Muscle layer of duodenum (tissue), 2 donors: ENCODE data around the gene LOXL1.

Experiments
- H3K27ac ChIP-seq: one replicate; pipeline ENCODE4 v1.7.0; 2013; ENCODE audit warnings: mild to moderate bottlenecking, low read length
- H3K27me3 ChIP-seq: one replicate; pipeline ENCODE4 v1.7.0; 2013; ENCODE audit warnings: low read depth, mild to moderate bottlenecking, control low read depth, low read length
- H3K36me3 ChIP-seq, 2 donors: one replicate each; pipeline ENCODE4 v1.7.0; 2013; ENCODE audit warnings: low read length in 2 of 2, control low read depth in 1 of 2, mild to moderate bottlenecking in 1 of 2; ENCODE audit not compliant: insufficient read depth in 2 of 2, control insufficient read depth in 1 of 2
- H3K4me1 ChIP-seq, 2 donors: one replicate each; pipeline ENCODE4 v1.7.0; 2013; ENCODE audit warnings: low read length in 2 of 2, mild to moderate bottlenecking in 2 of 2, control low read depth in 1 of 2, moderate library complexity in 1 of 2; ENCODE audit not compliant: insufficient read depth in 2 of 2, control insufficient read depth in 1 of 2
- H3K4me3 ChIP-seq, 2 donors: one replicate each; pipeline ENCODE4 v1.7.0; 2013; ENCODE audit warnings: low read length in 2 of 2, low read depth in 1 of 2, mild to moderate bottlenecking in 1 of 2
- H3K9me3 ChIP-seq, 2 donors: one replicate each; pipeline ENCODE4 v1.7.0; 2013; ENCODE audit warnings: low read length in 2 of 2, control low read depth in 1 of 2, mild to moderate bottlenecking in 1 of 2; ENCODE audit not compliant: control insufficient read depth in 1 of 2
- donor health status: healthy.

Gene LOXL1

DNA sequence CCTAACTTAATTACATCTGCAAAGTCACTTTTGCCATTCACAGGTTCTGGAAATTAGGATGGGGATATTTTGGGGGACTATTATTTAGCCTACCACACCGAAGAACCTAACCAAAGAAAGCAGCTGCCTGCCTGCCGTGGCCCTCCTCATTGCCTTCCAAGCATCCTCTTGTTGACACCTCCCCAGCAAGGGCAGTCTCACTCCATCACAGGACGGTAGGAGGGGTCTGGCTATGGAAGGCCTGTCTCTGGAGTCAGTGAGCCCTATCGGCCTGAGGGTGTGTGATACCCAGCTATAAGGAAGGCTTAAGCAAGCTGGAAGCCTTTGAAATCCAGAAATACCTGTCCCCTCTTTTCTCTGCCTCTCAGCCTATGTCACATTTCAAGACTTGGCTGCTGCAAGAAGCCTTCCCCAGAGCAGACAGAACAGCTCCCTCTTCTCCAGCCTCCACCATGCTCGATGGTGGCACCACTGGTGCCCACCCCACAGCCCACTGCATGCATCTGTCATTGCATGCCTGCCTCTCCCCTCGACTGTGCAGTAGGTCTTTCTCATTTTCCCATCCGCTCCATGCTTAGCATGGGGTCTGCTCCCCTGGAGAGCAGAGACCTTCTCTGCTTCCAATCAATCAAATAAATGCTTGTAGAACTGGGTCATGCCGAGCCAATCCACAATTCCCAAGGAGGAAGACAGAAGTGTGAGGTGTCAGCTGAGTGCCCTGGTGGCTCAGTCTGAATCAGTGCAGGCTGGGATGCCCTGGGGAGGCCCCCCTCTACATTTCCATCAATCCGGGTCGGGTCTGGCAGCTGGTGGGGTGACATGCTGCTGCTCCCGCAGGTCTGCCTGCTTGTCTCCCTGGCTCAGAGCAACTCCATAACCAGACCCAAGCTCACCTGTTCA, 23.9 kb upstream of the LOXL1 start:
- no peaks in the 10 kb centered on the region for H3K4me1 ChIP-seq
- H3K4me3 ChIP-seq: no peak overlapping the region
- H3K27ac ChIP-seq: no peak overlapping the region
- no peaks in the 10 kb centered on the region for H3K36me3 ChIP-seq
- no peaks in the 10 kb centered on the region for H3K27me3 ChIP-seq
- no peaks in the 10 kb centered on the region for H3K9me3 ChIP-seq

DNA sequence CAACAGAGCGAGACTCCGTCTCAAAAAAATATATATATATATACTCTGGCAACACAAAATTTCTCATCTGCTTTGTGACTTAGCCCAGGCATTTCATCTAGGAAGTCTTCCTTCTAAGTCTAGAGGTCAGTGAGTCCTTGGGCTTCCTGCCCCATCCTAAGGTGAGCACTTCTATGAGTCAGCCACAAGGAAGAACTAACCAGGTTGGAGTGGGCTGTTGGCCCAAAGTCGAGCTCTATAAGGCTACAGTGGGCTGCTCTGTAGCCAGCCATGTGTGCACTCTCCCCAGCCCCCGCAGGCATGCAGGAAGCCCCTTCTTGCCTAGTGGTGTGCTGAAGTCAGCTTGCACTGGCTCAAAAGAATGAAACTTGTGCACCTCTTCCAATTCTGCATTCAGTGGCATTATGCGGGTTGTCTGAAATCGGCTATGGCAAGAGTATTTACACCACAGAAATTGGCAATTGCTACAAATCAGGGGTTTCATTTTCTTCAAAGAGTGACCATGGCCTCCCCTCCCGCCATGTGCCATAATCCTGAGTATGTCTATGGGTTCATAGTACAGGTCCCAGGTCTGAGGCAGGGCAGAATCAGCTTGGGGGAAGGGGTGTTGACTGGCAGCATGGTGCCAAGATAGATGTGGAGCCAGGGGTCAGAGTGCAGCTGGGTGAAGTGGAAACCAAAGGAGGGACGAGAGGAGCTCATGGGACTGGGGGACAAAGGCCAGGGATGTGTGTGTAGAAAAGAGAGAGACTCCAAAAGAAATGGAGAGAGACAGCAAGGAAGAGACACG, 22.0 kb upstream of the LOXL1 start:
- no peaks in the 10 kb centered on the region for H3K36me3 ChIP-seq
- H3K9me3 ChIP-seq: no peaks in the 10 kb centered on the region
- no peak overlapping the region for H3K4me3 ChIP-seq
- H3K27ac ChIP-seq: no peak overlapping the region
- H3K27me3 ChIP-seq: no peaks in the 10 kb centered on the region
- H3K4me1 ChIP-seq: no peaks in the 10 kb centered on the region

DNA sequence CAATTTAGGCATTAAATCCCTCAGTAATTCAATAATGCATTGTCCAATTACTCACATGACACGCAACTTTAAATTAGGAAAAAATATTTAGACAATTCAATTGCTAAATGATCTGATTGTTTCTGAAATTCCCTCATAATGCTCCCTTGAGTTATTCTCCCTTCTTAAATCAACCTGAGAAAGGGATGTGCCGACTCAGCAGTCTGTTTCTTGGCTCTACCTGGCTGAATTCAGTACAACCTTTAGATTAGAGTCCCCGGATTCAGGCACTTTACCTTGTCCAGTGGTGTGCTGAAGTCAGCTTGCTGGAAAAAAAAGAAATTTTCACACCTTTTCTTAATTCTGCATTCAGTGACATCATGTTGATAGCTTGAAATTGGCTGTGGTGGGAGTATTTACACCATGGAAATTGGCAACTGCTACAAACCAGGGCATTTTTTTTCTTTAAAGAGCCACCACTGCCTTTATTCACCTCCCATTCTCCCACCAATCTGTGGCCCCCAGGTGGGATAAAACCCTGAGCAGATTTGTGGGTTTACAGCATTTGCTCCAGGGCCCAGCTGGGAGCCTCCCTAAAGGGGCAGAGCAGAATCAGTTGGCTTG, 20.9 kb upstream of the LOXL1 start:
- H3K27me3 ChIP-seq: no peaks in the 10 kb centered on the region
- H3K9me3 ChIP-seq: no peaks in the 10 kb centered on the region
- H3K36me3 ChIP-seq: no peaks in the 10 kb centered on the region
- H3K4me1 ChIP-seq: no peaks in the 10 kb centered on the region
- no peak overlapping the region for H3K27ac ChIP-seq
- H3K4me3 ChIP-seq: no peak overlapping the region

DNA sequence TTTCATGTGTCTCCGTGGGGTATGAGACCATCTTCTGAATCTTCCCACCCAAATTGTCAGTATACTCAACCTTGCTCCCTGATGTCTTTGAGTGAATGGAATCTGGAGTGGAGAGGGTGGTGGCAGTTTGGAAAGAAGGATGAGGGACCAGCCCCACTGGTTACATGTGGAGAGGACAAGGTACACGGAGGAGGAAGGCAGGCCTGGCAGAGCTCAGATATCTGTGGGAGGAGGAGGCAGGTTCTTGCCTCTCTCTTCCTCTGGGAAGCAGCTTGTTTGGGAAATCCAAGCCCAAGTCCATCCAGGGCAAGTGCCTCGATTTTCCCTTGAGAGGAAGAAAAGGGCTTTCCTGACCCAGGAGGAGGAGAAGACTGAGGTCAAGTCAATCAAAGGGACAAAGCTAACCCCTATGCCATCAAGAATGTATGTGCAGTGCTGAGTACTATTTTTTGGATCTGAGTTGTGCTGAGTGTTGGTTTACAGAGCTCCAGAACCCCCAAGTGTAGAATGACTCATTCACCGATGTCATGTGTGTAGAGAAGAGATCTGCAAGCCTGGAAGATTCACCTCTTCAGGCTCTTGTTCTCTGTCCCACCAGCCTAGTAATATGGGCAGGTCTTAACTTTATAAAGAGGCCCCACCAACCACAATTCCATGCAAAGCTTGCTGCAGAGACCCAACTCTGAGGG, 19.8 kb upstream of the LOXL1 start:
- H3K9me3 ChIP-seq: no peaks in the 10 kb centered on the region
- H3K27me3 ChIP-seq: no peaks in the 10 kb centered on the region
- H3K4me3 ChIP-seq: no peak overlapping the region
- H3K4me1 ChIP-seq: no peaks in the 10 kb centered on the region
- H3K27ac ChIP-seq: no peak overlapping the region
- H3K36me3 ChIP-seq: no peaks in the 10 kb centered on the region

DNA sequence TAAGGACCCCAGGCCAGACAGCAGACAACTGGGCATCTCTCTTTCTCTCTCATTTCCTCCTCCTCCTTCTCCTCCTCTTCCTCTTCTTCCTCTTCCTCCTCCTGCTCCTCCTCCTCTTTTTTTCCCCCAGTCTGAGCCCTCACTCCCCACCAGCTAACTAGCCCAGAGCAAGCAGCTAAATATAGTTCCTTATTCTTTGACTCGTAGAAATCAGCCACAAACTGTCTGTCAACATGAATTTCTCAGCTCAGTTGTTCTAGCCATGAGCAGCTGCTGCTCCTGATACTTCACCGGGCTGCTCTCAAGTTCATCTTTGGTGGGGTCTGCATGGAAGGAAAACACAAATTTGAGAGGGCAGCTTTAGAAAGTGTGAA, 19.2 kb upstream of the LOXL1 start:
- no peaks in the 10 kb centered on the region for H3K4me1 ChIP-seq
- H3K9me3 ChIP-seq: no peaks in the 10 kb centered on the region
- no peaks in the 10 kb centered on the region for H3K27me3 ChIP-seq
- no peaks in the 10 kb centered on the region for H3K36me3 ChIP-seq
- H3K4me3 ChIP-seq: no peak overlapping the region
- H3K27ac ChIP-seq: no peak overlapping the region

DNA sequence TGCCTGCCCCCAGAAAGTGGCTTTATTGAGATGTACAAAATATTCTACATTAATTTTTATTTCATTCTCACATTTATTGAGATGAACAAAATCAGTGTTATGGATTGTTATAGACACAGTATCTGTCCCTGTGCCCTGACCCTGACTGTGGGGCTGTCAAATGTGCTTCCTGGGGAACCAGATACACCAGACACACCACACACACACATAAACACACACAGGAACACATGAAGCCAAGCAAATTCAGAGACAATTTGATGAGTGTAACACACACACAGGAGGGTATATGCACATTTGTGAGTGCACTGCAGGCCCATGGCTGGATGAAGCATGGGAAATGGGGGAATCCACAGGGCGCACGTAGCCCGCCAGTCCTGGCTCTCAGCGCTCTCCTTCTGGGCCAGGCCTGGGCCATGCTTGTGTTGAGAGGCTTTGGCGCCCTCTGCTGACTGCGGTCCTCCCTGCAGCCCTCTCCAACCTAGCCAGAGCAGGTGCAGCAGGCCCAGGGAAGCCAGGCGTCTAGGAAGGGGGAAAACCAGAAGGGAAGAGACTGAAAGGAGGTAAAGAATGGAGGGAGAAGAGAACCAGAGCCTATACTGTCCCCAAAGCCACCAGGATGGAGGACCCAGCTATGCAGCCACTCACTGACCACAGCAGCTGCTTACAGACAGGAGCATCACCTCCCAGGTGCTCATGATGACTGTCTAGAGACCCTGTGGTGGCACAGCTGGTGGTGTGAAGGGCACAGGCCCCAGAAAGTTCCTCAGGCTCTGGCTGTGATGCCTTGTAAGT, 18.0 kb upstream of the LOXL1 start:
- Histone ChIP-seq H3K27me3 (no peaks in the 10 kb centered on the region), H3K36me3 (no peaks in the 10 kb centered on the region), H3K4me1 (no peaks in the 10 kb centered on the region), H3K4me3 (no peak overlapping the region), H3K27ac (no peak overlapping the region), H3K9me3 (no peaks in the 10 kb centered on the region)

DNA sequence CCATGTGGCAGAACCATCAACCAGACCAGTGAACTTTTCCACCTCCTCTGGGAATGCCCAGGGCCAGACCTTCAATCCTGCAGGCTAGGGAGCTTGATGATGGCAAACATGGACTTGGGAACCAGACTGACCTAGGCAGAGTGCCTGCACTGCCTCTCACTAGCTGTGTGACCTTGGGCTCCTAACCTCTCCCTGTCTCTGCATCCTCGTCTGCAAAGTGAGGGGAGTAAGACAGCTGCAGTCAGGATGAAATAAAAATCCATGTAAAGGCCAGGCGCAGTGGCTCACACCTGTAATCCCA, 17.5 kb upstream of the LOXL1 start:
- Histone ChIP-seq H3K4me3 (no peak overlapping the region), H3K36me3 (no peaks in the 10 kb centered on the region), H3K4me1 (no peaks in the 10 kb centered on the region), H3K27me3 (no peaks in the 10 kb centered on the region), H3K9me3 (no peaks in the 10 kb centered on the region), H3K27ac (no peak overlapping the region)

DNA sequence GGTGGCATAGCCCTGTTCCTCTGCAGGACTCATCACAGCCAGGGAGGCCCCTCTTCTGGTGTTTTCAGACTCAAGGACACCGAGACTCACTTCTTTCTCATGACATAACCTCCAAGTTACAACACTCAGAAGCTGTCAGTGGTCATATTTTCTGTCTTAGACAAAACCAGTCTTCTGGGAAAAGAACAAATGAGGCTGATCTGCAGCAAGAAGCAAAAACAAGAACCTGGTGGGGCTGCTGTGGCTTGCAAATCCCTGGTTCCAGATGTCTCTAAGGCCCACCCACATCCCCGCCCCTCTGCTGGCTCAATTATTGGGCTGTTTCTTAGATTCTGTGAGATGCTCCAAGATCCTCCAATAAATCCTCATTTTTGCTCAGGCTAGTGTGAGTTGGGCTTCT, 16.6 kb upstream of the LOXL1 start:
- no peaks in the 10 kb centered on the region for H3K27me3 ChIP-seq
- H3K4me1 ChIP-seq: no peaks in the 10 kb centered on the region
- no peaks in the 10 kb centered on the region for H3K36me3 ChIP-seq
- no peaks in the 10 kb centered on the region for H3K9me3 ChIP-seq
- H3K4me3 ChIP-seq: no peak overlapping the region
- no peak overlapping the region for H3K27ac ChIP-seq

DNA sequence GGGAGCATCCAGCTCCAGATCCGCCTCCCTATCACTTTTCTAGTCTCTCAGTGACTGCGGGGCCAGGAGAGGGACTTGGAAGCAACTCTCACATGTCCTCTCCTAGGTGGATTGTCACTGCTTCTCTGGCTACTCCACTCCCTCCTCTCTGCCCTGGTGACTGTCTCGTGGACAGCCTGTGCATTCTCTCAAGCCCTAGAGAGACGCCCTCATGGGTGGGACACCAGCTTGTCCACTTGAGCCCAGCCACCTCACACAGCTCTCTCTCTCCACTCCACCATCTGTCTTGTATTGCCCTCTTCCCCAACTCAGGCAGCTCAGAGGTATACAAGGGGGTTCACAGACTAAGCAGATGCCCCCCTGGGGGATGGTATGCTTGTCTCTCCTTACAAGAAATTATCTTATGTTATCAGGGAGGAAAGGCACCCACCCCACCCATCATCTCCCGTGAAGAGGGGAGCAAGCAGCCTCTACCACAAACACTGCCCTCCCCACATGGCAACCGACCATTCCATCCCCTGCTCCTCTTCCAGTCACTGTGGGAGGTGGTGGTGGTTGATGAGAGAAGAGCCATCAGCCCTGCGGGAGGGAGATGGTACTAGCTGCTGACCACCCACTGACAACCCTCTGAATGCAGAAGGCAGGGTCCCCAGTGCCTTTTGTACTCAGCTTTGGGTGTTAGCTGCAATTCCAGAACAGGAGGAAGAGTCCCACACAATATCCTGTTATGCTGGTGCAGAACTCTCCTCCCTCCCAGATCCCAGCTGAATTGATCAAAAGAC, 15.5 kb upstream of the LOXL1 start:
- H3K9me3 ChIP-seq: no peaks in the 10 kb centered on the region
- no peak overlapping the region for H3K4me3 ChIP-seq
- H3K4me1 ChIP-seq: no peaks in the 10 kb centered on the region
- no peaks in the 10 kb centered on the region for H3K36me3 ChIP-seq
- H3K27ac ChIP-seq: no peak overlapping the region
- no peaks in the 10 kb centered on the region for H3K27me3 ChIP-seq

DNA sequence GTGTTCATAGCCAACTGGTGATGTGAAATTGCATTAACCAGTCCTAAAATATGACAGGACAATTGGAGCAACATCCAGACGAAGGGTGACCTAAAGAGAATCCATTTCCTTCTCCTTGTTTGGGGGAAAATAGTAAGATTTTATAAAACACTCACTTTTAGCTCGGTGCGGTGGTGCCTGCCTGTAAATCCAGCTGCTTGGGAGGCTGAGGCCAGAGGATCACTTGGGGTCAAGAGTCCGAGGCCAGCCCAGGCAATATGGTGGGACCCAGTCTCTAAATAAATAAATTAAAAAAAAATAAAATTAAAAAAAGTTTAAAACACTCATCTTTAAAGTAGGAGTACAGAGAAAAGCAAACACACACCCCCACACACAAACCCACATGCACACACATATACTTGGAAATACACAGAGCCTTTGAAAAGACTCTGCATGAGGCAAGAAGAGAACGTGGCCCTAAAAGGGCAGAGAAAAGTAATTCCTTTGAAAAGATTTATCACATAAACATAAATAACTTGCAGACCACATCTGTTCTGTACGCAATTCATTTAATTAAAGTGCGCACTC, 14.1 kb upstream of the LOXL1 start:
- H3K27ac ChIP-seq: no peak overlapping the region
- H3K36me3 ChIP-seq: no peaks in the 10 kb centered on the region
- no peaks in the 10 kb centered on the region for H3K27me3 ChIP-seq
- no peaks in the 10 kb centered on the region for H3K4me1 ChIP-seq
- H3K9me3 ChIP-seq: no peaks in the 10 kb centered on the region
- no peak overlapping the region for H3K4me3 ChIP-seq
